DMS114 treated with DMSO at 0.1 percent for 48 hours (cell line): ENCODE data around the gene STX7.
A peak's percentile ranks its signal among the peaks of the same experiment; 100 is the strongest.

Source experiments
- DNase-seq: peaks from one replicate; lab custom pipeline; 2025; ENCODE audit not compliant: unreplicated experiment; lab: John Stamatoyannopoulos, UW

Gene STX7

DNA sequence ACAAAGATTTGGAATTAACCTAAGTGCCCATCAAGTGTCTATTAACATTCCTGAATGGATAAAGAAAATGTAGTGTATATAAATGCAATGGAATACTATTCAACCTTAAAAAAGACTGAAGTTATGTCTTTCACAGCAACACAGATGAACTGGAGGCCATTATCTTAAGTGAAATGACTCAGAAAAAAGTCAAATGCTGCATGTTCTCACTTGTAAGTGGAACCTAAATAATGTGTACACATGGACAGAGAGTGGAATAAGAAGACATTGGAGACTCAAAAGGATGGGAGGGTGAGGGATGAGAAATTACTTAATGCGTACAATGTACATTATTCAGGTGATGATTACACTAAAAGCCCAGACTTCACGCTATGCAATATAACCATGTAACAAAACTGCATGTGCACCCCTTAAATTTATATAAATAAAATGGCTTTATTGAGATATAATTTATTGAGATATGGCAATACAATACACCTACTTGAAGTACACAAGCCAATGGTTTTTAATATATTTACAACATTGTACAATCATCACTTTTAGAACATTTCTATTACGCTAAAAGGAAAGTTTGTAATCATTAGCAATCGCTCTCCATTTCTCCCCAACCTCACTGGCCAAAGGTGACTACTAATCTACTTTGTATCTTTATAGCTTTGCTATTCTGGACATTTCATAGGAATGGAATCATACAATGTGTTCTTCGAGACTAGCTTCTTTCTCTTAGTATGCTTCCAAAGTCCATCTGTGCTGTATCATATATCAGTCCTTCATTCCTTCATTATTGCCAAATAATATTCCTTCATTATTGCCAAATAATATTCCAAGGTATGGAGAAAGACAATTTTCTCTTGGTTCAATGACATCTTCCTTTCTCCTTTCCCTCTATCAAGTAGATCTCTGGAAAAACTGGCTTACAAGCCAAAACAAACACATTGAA is 5.8 kb downstream of the STX7 start:
- DNase-seq: no peak

DNA sequence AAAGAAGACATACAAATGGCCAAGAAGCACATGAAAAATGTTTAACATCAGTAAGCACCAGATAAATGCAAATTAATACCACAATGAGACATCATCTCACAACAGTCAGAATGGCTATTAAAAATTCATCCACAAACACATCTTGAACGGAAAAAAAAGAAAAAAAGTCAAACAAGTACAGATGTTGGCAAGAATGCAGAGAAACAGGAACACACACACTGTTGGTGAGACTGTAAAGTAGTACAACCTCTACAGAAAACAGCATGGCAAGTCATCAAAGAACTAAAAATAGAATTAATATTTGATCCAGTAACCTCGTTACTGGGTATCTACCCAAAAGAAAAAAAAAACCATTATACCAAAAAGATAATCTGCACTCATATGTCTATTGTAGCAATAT is 6.5 kb downstream of the STX7 start:
- DNase-seq: no peak

DNA sequence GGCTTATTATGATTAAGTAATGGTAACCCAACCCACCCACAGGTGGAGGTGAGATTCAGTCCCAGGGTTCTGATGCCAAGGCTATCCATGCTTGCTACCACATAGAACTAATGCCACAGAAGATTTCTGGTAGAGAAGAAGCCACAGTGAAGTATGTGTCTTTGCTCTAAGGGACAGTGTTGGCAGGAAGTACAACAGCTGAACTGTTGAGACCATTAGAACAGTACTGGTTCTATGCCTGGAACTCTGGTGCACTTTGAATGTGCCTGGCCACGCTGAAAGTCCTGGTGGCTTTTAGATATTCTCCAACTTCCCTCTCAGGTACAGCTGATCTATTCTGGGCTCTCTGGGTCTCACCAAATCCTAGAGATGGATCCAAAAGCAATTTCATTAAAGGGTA is 7.8 kb downstream of the STX7 start:
- no peak for DNase-seq

- no peak for DNase-seq
Observed at GRCh38 chr6:132504757-132505156, 8.2 kb downstream of the STX7 start.

DNA sequence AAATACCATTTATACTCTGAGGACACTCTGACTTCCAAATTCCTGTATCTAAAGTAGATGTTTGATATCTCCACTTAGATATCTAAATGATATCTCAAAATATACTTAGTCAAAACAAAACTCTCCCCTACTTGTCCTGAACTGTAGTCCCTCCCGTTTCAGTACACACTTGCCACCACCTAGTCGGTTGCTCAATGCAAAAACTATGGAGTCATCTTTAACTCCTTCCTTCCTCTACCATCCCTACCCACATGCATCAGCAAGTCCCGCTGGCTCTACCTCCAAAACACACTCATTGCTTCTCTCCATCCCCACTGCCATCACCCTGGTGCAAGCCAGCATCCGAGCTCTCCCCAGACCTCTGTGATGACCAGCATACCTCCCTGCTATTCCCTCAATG is 13.2 kb downstream of the STX7 start:
- no peak for DNase-seq

DNA sequence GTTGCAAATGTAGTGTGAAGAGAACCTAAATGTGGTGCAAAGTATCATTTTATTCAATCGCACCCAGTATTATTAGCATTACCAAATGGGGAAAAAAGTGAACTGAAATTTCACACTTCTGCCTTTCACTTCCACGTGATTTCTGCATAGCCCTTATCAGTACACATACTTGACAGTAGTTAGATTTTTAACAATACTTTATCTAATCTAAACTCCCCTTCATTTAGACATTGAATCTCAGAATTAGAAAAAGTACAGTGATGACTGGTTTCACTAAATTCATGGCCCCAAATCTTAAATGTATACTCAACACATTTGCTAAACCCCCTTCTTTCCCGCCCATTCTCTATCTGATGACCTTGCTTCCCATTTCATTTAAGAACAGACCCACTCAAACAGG is 14.3 kb downstream of the STX7 start:
- no peak for DNase-seq

DNA sequence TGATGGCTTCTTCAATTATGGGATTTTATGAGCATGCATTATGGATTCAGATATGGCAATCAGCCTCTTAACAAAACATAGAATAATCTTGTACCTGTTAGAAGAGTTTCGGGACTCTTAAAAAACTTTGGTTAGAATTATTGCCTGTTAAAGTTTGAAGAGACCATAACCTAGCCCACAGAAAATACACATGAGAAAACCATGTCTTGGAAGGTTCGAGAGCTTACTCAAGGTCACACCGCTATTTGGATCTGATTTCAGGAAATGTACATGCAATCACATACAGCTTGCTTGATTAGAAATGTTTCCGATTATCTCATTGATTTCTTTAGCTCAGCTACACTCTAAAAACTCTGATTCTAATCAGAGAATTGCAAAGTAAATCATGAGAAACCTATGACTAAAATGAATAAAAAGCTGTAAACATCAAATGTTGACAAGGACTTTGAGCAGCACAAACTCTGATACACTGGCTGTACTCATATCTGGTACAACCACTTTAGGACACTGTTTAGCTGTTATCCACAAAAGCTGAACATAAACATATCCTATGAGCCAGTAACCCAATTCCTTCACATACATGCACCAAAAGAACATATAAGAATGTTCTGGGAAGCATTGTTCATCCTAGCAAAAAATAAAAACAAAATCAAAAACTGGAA is 16.3 kb downstream of the STX7 start:
- DNase-seq: no peak

GRCh38 chr6:132495604-132496079 is 17.3 kb downstream of the STX7 start:
- no peak for DNase-seq

- no peak for DNase-seq
Observed at GRCh38 chr6:132494954-132495353, 18.0 kb downstream of the STX7 start.

DNA sequence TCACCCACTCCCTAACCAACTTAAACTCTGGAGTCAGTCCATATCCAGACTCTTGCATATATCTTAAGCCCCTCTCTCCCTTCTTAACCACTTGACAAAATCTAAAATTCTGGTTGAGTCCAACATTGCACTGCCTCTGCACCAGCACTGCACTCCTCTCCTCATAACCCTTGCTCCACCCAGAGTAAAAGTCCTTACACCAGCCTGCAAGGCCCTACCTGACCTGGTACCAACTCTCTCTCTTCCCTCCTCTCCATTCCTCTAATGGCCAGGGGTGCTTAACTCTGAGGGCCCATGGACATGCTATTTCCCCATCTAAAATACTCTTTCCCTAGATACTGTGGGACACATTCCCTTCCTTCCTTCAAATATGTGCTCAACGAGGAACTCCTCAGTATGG is 21.0 kb downstream of the STX7 start:
- no peak for DNase-seq

GRCh38 chr6:132491303-132491702 is 21.6 kb downstream of the STX7 start:
- DNase-seq: no peak

DNA sequence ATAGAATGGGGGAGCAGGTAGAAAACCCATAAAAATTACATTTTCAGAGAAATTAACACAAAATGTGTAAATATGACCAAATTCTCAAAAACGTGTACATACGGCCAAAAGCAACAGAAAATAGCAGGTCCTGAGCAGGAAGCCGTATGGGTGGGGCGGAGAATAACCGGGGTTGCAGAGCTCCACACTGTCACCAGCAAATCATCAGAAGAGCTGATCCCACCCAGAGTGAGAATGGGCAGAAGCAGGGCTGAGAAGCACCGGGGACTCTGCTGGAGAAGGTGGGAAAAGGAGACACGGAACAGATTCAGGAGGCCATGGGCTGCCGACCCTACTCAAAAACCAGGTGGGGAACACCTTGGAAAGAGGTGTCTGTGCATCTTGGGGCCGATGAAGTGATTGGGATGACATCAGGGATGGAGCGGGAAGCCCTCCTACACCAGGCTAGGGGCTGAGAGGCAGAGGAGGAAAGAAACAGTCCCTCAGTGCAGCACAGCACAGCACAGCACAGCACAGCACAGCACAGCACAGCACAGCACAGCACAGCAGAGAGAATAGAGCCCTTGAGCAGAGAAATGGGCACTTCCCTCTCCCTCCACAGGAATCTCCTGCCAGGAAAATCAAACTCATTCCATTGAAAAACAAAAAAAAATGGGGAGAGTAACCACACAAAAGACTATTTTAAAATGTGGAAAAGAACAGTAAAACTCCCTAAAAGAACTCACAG is 22.3 kb downstream of the STX7 start:
- no peak for DNase-seq

GRCh38 chr6:132490024-132490423 is 22.9 kb downstream of the STX7 start:
- DNase-seq: no peak

DNA sequence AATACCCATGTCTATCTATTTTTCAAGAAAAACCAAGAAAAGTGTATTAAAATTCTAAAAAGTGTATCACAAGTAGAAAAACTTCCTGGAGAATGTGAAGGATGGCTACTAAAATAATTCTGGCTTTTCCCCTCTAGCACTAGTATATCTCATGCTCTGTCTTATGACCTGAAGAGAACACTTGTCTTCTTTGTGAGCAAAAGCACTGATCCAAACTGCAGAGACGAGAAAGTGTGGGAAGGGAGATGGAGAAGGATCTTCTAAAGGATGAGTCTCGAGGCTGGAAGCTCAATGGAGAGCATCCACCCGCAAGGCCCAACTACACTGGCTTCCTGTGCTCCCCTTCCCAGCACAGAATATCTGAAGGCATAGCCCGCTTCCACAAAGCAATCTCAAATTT is 23.5 kb downstream of the STX7 start:
- no peak for DNase-seq

GRCh38 chr6:132487762-132488161 is 25.2 kb downstream of the STX7 start:
- DNase-seq: no peak

DNA sequence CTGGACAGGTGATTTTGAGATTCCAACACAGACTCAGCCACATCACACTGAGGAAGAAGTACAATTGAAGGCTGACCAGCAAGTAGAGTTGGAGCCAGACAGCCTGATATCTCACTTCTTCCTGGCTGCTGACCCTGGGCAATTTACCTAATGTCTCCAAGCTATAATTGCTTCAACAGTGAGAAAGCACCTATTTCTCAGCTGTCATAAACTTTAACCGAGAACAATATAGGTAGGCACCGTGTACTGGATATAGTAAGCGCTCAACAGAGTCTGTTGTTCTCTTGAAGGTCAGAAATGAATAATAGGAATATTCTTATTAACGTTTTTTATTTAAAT is 28.3 kb downstream of the STX7 start:
- DNase-seq: no peak

DNA sequence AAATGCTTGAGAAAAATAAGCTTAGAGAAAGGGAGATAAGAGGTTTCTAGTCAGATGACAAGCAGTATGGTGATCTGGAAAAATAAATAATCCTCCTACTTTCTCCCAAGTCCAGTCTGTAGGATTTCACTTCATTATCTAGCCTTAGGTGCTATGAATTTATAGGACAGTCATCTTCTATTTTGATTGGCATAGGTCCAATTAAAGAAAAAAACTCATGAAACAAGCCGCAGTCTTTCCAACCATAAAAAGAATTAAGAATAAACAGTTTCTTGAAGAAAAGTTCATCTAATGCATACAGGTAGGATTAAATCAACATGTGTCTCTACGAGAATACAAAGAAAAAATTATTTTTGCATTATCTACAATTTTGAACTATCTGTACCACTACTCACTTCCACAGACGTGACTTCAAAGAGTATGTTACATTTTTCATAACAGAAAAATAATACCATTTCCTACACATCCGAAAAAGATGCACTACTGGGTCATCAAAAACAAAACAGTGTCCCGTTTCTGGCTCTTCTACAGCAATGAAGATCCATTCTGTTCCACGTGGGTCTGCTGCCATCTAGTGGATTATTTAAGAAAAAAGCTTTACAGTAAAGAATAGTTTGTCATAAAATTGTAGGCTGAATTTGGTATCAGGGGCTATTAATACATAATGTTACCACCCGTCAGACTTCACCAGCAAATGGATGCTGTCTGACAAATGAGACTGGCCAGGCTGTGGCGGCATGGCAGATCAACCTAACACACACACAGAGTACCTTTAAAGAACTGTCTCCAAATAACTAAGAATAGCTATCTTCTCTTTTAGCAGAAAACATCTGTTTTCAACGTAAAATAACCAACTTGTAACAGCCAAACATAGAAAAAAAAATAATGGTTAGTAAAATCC is 28.9 kb downstream of the STX7 start:
- DNase-seq: peak; percentile 33

- no peak for DNase-seq
Observed at GRCh38 chr6:132482581-132482980, 30.3 kb downstream of the STX7 start.

DNA sequence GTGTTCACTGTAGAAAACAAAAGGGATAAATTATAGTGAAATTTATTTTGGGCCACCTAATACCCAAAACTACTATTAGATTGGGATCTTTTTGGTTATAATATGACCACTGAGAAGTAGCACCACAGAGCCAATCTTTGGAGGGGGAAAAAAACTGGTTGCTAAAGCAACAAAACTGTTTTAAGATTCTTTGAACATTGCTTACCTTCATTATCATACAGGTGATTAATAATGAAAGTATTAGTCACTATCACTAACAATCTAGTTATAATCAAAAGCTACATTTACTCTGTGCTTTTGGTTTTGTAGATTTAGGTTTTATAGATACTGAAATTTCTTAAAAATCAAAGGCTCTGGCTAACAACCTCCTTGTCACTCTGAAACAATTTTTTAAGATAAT is 31.7 kb downstream of the STX7 start:
- DNase-seq: no peak

DNA sequence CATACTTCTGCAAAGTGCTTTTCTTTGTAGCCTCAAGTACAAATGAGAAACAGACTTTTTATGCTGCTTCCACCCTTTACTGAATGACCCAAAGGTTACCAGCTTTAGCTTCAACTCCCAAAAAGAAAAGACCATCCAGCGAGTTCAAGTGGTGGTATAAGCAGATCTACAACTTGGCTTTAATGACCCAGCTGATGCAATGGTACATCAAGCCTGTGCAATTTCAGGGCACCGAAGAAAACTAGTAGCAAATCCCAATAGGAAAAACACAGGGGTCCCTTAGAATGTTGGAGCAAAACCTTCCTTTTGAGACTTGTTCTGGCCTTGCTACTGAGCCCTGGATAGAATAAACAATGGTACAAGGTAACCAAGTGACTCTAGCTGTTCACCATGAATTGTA is 33.8 kb downstream of the STX7 start:
- DNase-seq: no peak

DNA sequence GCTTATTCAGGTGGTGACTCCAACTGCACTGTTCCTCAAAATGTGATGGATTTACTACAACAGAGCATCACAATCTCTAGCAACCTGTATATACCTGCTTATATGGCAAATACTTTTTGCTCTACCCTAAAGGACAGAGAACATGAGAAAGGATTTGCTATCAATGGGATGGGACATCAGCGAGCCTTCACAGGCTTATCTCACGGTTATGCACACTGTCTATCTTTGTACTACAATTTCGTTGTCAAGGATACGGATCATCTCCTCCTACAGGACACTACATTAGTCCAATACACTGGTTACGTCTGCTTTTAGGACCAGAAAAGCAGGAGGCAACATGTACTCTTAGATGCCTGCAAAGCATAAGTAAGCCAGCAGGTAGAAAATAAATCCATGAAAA is 34.2 kb downstream of the STX7 start:
- DNase-seq: no peak
